ENCODE data around the gene KRTAP9-1.

DNA sequence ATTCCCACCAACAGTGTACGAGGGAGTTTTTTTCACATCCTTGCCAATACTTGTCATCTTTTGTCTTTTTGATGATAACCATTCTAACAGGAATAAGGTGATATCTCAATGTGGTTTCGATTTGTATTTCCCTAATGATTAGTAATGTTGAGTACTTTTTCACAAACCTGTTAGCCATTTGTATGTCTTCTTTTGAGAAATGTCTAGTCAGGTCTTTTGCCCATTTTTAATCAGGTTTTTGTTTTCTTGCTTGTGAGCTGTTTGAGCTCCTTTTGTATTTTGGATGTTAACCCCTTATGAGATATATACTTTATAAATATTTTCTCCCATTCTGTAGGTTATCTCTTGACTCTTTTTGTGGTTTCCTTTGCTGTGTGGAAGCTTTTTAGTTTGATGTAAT is 38.2 kb upstream of the KRTAP9-1 start:
- no peak for TF ChIP-seq CTCF (IDR thresholded peaks at IDR 0.05 in 4 of 5, conservative IDR thresholded peaks at IDR 0.05 in 1 of 5)
- no peak for TF ChIP-seq POLR2A (IDR thresholded peaks at IDR 0.05)
